Osteoblast (primary cell): ENCODE data around the gene BICD1. TPM values are rescaled to one million over a fixed set of nuclear protein-coding genes. Genes with fewer than 3 reads are reported as not detected.
"Not testable (repeated sequence)": the region's sequence is repeated elsewhere in the genome, so short reads cannot be mapped to it uniquely, and the experiment has no call there.

ENCODE experiments used
- DNase-seq: peaks from one replicate; pipeline ENCODE4 v3.0.0; 2011; ENCODE audit warnings: low spot score, mixed read lengths; ENCODE audit not compliant: insufficient read length; ENCODE audit errors: missing footprints
- H2AFZ ChIP-seq: 2 replicates; pipeline ENCODE4 v1.6.0; 2011; ENCODE audit warnings: mild to moderate bottlenecking, low read length
- H3K27ac ChIP-seq: 2 replicates; pipeline ENCODE4 v1.5.1; 2011; ENCODE audit warnings: mild to moderate bottlenecking, low read depth, low read length, moderate library complexity
- H3K27me3 ChIP-seq: 2 replicates; pipeline ENCODE4 v1.6.0; 2012; ENCODE audit warnings: mild to moderate bottlenecking, control low read depth, inconsistent platforms, low read length, moderate library complexity; ENCODE audit not compliant: insufficient read depth
- H3K36me3 ChIP-seq: 2 replicates; pipeline ENCODE4 v1.5.1; 2011; ENCODE audit warnings: mild to moderate bottlenecking, low read length, control low read depth, moderate library complexity; ENCODE audit not compliant: insufficient read depth
- H3K4me1 ChIP-seq: 2 replicates; pipeline ENCODE4 v1.5.1; 2011; ENCODE audit warnings: mild to moderate bottlenecking, low read length, control low read depth, moderate library complexity; ENCODE audit not compliant: insufficient read depth
- H3K4me2 ChIP-seq: 2 replicates; pipeline ENCODE4 v1.6.0; 2011; ENCODE audit warnings: mild to moderate bottlenecking, low read length; ENCODE audit not compliant: insufficient read depth
- H3K4me3 ChIP-seq: fragments of 200-600 bp; sonication (generic); 3 replicates; pipeline ENCODE4 v1.5.1; 2012; ENCODE audit warnings: mild to moderate bottlenecking, low read length, inconsistent platforms; ENCODE audit not compliant: insufficient read depth
- H3K79me2 ChIP-seq: 2 replicates; pipeline ENCODE4 v1.6.0; 2012; ENCODE audit warnings: mild to moderate bottlenecking, low read length, control low read depth, inconsistent platforms; ENCODE audit not compliant: insufficient read depth
- H3K9me3 ChIP-seq: 2 replicates; pipeline ENCODE4 v1.5.1; 2011; ENCODE audit warnings: low read depth, low read length, control low read depth
- H4K20me1 ChIP-seq: 2 replicates; pipeline ENCODE4 v1.6.0; 2012; ENCODE audit warnings: mild to moderate bottlenecking, low read length, control low read depth; ENCODE audit not compliant: insufficient read depth
- CTCF ChIP-seq: IDR thresholded peaks from 2 replicates; pipeline ENCODE4 v1.5.1; 2011; ENCODE audit warnings: mild to moderate bottlenecking, low read depth, low read length, moderate library complexity; ENCODE audit errors: extremely low read depth
- total RNA-seq: library from RNA; depleted of rRNA; stranded (reverse); fragments of >200 nt; gene quantifications from 2 replicates; pipeline ENCODE4 v1.2.3, GENCODE V29; 2012

BICD1 gene
- total RNA-seq, 1 donor = 21.0 TPM

GRCh38 chr12:32178341-32179010 lies 71.8 kb downstream of the BICD1 start:
- no peak for TF ChIP-seq CTCF
- no peaks in the 10 kb centered on the region for H3K27me3 ChIP-seq
- no peak overlapping the region for H3K4me2 ChIP-seq
- DNase-seq = no peak
- no peaks in the 10 kb centered on the region for H3K9me3 ChIP-seq
- H3K4me3 ChIP-seq = no peak overlapping the region
- peaks cover 51% of the 10 kb centered on the region for H3K79me2 ChIP-seq
- H3K36me3 ChIP-seq = peaks cover 3% of the 10 kb centered on the region
- H4K20me1 ChIP-seq = peaks cover 27% of the 10 kb centered on the region
- no peak overlapping the region for H3K27ac ChIP-seq
- no peak overlapping the region for H2AFZ ChIP-seq
- H3K4me1 ChIP-seq = no peaks in the 10 kb centered on the region

DNA sequence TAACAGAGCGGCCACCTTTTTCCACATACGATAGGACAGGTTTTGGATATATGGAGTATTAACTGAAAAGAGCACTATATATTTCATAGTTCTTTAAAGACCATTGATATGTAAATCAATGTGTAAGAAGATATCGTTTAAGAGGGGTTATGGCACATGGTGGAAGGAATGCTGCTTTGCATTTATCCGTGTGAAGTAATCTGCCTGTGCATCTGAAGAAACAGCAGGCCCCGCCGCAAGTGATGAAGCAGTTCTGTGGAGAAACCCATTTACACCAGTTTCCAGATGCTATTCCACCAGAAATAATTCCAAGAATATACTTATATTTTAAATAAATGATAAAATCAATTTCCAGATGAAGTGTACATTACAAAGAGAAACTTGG lies 72.4 kb downstream of the BICD1 start:
- Histone ChIP-seq H3K36me3 (peaks cover 3% of the 10 kb centered on the region), H3K27me3 (no peaks in the 10 kb centered on the region), H4K20me1 (peaks cover 32% of the 10 kb centered on the region), H3K4me3 (no peak overlapping the region), H3K4me1 (no peaks in the 10 kb centered on the region), H3K79me2 (peaks cover 55% of the 10 kb centered on the region), H3K4me2 (no peak overlapping the region), H3K9me3 (no peaks in the 10 kb centered on the region), H3K27ac (no peak overlapping the region), H2AFZ (no peak overlapping the region)
- DNase-seq = no peak
- no peak for TF ChIP-seq CTCF

DNA sequence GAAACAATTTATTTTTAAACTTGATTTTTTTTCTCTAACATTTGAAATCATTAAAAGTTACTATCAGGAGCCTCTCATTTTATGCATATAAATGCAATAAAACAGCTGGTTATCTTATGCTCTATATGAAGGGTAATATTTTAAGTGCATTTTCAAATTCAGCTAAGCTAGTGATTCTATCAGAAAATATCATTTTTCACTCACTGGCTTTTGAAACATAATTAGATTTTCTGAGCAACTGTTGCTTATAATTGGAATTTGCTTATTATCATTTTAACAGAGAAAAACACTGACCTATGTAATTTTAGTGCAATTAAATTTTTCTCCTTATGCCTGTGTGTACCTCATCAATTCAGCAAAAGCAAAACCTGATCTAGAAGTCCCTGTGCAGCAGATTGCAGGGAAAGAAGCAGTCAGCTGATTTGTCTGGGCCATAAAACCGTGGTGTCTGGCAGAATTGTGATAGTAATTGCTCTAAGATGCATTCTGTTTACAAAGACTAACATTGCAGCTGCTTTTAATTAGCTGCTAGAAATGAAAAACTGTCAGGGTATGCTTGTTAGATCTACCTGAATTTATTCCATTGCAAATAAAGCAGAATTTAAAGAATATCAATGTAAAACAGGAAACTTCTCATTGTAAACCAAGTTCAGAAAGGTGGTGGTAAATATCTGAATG lies 75.0 kb downstream of the BICD1 start:
- Histone ChIP-seq H3K27me3 (no peaks in the 10 kb centered on the region), H3K4me1 (no peaks in the 10 kb centered on the region), H3K4me2 (no peak overlapping the region), H3K36me3 (no peaks in the 10 kb centered on the region), H3K79me2 (peaks cover 62% of the 10 kb centered on the region), H4K20me1 (peaks cover 32% of the 10 kb centered on the region), H3K9me3 (no peaks in the 10 kb centered on the region), H3K4me3 (no peak overlapping the region), H3K27ac (no peak overlapping the region), H2AFZ (no peak overlapping the region)
- TF ChIP-seq CTCF = no peak
- DNase-seq = peak; percentile 11

DNA sequence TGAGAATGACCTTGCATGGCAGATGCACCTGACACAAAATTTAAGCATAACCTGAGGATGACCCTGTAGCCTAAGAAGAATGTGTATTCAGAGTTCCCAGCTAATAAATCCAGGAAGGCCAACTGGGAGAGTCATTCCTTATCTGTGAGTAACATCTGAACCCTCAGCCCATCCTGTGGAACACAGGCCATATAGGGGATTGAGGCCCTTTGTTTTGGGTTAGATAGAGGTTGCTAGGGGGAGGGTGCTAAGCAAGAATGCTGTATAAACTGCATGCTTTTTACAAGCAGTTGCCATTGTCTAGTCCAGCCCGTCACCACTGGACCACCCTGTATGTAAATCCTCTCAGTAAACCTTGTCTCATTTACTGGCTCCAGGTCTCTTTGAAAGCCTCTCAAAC lies 77.0 kb downstream of the BICD1 start:
- DNase-seq = no peak
- no peaks in the 10 kb centered on the region for H3K9me3 ChIP-seq
- H3K79me2 ChIP-seq = peaks cover 56% of the 10 kb centered on the region
- H3K4me1 ChIP-seq = no peaks in the 10 kb centered on the region
- H3K4me3 ChIP-seq = no peak overlapping the region
- no peaks in the 10 kb centered on the region for H3K36me3 ChIP-seq
- H3K27me3 ChIP-seq = no peaks in the 10 kb centered on the region
- H3K27ac ChIP-seq = no peak overlapping the region
- H3K4me2 ChIP-seq = no peak overlapping the region
- H2AFZ ChIP-seq = no peak overlapping the region
- TF ChIP-seq CTCF = no peak
- H4K20me1 ChIP-seq = peaks cover 27% of the 10 kb centered on the region

- not testable (repeated sequence) for H3K27ac ChIP-seq, DNase-seq, H3K4me3 ChIP-seq, H3K36me3 ChIP-seq, H3K4me1 ChIP-seq, H2AFZ ChIP-seq, H3K9me3 ChIP-seq, H3K27me3 ChIP-seq, H3K4me2 ChIP-seq
- Histone ChIP-seq H3K79me2 (peaks cover 40% of the 10 kb centered on the region), H4K20me1 (peaks cover 23% of the 10 kb centered on the region)
These were observed 80.5 kb downstream of the BICD1 start for GRCh38 chr12:32187127-32187526.
